Measurements from ENCODE around the gene PARVA.

DNA sequence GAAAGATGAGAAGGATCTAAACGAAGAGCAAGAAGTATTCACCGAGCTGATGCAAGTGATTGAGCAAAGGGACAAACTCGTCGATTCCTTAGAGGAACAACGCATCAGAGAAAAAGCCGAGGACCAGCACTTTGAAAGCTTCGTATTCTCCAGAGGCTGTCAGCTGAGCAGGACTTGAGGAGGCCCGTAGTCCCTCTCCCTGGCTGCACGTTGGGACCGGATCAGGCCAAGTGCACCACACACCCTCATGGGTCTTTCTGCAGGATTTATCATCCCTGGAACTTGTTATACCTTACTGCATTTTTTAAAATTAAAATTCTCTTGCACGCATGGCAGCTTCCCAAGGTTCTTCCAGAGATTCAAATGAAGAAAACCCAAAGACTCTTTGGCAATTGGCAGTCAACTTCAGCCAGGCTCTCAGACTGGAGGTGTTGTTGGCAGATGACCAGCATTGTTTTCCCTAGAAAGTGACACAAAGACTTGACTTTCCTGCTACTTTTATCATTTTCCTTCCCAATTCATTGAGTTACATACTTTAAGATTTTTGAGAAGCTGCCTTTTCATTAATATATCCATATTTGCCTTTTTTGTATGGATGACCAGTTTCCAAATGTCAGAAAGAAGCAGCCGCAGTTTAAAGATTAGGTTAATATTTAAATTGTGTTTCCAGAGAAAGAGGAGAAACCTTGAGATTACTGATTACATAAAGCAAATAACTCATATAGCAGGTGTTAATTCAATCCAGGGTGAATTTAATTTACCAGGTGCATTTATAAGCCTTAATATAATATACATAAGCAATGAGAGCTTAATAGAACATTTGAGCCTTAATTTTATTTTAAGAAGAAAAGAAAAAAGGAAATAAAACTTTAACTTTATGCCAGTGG is 18.8 kb upstream of the PARVA start:
- TF ChIP-seq, protein P1, sequence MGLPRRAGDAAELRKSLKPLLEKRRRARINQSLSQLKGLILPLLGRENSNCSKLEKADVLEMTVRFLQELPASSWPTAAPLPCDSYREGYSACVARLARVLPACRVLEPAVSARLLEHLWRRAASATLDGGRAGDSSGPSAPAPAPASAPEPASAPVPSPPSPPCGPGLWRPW (IDR thresholded peaks at IDR 0.05), result no peak
- TF ChIP-seq, protein P2, sequence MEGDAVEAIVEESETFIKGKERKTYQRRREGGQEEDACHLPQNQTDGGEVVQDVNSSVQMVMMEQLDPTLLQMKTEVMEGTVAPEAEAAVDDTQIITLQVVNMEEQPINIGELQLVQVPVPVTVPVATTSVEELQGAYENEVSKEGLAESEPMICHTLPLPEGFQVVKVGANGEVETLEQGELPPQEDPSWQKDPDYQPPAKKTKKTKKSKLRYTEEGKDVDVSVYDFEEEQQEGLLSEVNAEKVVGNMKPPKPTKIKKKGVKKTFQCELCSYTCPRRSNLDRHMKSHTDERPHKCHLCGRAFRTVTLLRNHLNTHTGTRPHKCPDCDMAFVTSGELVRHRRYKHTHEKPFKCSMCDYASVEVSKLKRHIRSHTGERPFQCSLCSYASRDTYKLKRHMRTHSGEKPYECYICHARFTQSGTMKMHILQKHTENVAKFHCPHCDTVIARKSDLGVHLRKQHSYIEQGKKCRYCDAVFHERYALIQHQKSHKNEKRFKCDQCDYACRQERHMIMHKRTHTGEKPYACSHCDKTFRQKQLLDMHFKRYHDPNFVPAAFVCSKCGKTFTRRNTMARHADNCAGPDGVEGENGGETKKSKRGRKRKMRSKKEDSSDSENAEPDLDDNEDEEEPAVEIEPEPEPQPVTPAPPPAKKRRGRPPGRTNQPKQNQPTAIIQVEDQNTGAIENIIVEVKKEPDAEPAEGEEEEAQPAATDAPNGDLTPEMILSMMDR (IDR thresholded peaks at IDR 0.05), result no peak
- TF ChIP-seq, protein P3, sequence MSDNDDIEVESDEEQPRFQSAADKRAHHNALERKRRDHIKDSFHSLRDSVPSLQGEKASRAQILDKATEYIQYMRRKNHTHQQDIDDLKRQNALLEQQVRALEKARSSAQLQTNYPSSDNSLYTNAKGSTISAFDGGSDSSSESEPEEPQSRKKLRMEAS (IDR thresholded peaks at IDR 0.05), result no peak
- TF ChIP-seq POLR2A (IDR thresholded peaks at IDR 0.05; ENCODE audit: low read length) (no peak), EHMT2 (IDR thresholded peaks at IDR 0.05; ENCODE audit: low read depth) (no peak), TFCP2L1 (CRISPR knock-in tag; IDR thresholded peaks at IDR 0.05) (no peak), MAZ (IDR thresholded peaks at IDR 0.05; ENCODE audit: borderline replicate concordance, low read depth, low read length) (no peak), FOSL2 (IDR thresholded peaks at IDR 0.05) (no peak), FOSL2 (CRISPR knock-in tag; IDR thresholded peaks at IDR 0.05) (no peak), BHLHE40 (IDR thresholded peaks at IDR 0.05; ENCODE audit: low read depth, low read length) (no peak)
- TF ChIP-seq, protein P4, sequence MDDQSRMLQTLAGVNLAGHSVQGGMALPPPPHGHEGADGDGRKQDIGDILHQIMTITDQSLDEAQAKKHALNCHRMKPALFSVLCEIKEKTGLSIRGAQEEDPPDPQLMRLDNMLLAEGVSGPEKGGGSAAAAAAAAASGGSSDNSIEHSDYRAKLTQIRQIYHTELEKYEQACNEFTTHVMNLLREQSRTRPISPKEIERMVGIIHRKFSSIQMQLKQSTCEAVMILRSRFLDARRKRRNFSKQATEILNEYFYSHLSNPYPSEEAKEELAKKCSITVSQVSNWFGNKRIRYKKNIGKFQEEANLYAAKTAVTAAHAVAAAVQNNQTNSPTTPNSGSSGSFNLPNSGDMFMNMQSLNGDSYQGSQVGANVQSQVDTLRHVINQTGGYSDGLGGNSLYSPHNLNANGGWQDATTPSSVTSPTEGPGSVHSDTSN (IDR thresholded peaks at IDR 0.05), result no peak
- TF ChIP-seq, protein P5, sequence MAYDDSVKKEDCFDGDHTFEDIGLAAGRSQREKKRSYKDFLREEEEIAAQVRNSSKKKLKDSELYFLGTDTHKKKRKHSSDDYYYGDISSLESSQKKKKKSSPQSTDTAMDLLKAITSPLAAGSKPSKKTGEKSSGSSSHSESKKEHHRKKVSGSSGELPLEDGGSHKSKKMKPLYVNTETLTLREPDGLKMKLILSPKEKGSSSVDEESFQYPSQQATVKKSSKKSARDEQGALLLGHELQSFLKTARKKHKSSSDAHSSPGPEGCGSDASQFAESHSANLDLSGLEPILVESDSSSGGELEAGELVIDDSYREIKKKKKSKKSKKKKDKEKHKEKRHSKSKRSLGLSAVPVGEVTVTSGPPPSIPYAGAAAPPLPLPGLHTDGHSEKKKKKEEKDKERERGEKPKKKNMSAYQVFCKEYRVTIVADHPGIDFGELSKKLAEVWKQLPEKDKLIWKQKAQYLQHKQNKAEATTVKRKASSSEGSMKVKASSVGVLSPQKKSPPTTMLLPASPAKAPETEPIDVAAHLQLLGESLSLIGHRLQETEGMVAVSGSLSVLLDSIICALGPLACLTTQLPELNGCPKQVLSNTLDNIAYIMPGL (CRISPR knock-in tag; IDR thresholded peaks at IDR 0.05; ENCODE audit: borderline replicate concordance), result no peak
- TF ChIP-seq, protein P6, sequence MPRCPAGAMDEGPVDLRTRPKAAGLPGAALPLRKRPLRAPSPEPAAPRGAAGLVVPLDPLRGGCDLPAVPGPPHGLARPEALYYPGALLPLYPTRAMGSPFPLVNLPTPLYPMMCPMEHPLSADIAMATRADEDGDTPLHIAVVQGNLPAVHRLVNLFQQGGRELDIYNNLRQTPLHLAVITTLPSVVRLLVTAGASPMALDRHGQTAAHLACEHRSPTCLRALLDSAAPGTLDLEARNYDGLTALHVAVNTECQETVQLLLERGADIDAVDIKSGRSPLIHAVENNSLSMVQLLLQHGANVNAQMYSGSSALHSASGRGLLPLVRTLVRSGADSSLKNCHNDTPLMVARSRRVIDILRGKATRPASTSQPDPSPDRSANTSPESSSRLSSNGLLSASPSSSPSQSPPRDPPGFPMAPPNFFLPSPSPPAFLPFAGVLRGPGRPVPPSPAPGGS (IDR thresholded peaks at IDR 0.05), result no peak

All from A549 (cell line).